ENCODE results near the gene ADARB2. TPM values are rescaled to one million over a fixed set of nuclear protein-coding genes. Genes with fewer than 3 reads are reported as not detected.

ADARB2 gene
- total and polyA plus RNA-seq, 10 of the 15 experiments (the other 5 are each of a cell fraction or from before 2014, with no cell fraction given): 0.02 to 4.1 (median 0.76) TPM

- no peak for TF ChIP-seq MLLT1 (IDR thresholded peaks at IDR 0.05)
- TF ChIP-seq NBN (IDR thresholded peaks at IDR 0.05): no peak
These were observed 187.6 kb downstream of the ADARB2 start (continued) for GRCh38 chr10:1549591-1550290.

GRCh38 chr10:1548596-1548995, 188.7 kb downstream of the ADARB2 start:
- no peaks in the 10 kb centered on the region for H3K27me3 ChIP-seq (replicated peaks in 1 of 2; ENCODE audit: control insufficient read depth in 2 of 2, insufficient read depth in 2 of 2, low read length in 1 of 2)
- FAIRE-seq (no peak), ATAC-seq (peak; percentile 75), DNase-seq (ENCODE audit: low read depth, low spot score) (peak; percentile 20)
- H4K20me1 ChIP-seq (ENCODE audit: control insufficient read depth, insufficient read depth): no peaks in the 10 kb centered on the region
- ChIA-PET CTCF (no interaction called here), POLR2A (no interaction called here), SMC1A (ENCODE audit: uncharacterized antibody, unreplicated experiment) (no interaction called here), RAD21 (ENCODE audit: unreplicated experiment) (no interaction called here)
- no peak overlapping the region for H3K9ac ChIP-seq (ENCODE audit: control insufficient read depth, insufficient read depth, low read length)
- H3K36me3 ChIP-seq (ENCODE audit: control insufficient read depth in 2 of 2, insufficient read depth in 2 of 2, low read length in 1 of 2): no peaks in the 10 kb centered on the region
- no TSS peak for BruUV-seq (replicated peaks)
- H3K4me2 ChIP-seq (ENCODE audit: control insufficient read depth, insufficient read depth): peak overlapping the region; percentile 7; the same call in 1 of the 2 replicates
- intact Hi-C loops (cut with micrococcal nuclease; ENCODE audit: unreplicated experiment) (no loop called here), in situ Hi-C loops (cut with MboI) (no loop called here)
- H3K79me2 ChIP-seq (ENCODE audit: control insufficient read depth, insufficient read depth, low read length): no peaks in the 10 kb centered on the region
- no peaks in the 10 kb centered on the region; the same call in 2 of the 3 replicates for H3K9me3 ChIP-seq (replicated peaks; ENCODE audit: control insufficient read depth, insufficient read depth, low read length)
- H3K4me1 ChIP-seq (ENCODE audit: control insufficient read depth, insufficient read depth, low read length): peaks cover 7% of the 10 kb centered on the region
- H3K27ac ChIP-seq (ENCODE audit: control insufficient read depth, insufficient read depth): no peak overlapping the region
- TF ChIP-seq BHLHE40 (IDR thresholded peaks at IDR 0.05; ENCODE audit: borderline replicate concordance in 1 of 2, low read depth in 2 of 2, low read length in 1 of 2): peak in 1 of 2 experiments; percentile 54; a peak in 2 of 4 replicates
- TF ChIP-seq USF1 (IDR thresholded peaks at IDR 0.05; ENCODE audit: borderline replicate concordance, extremely low read length, insufficient read depth, low read depth, low read length): peak; percentile 61
- no peak for TF ChIP-seq HSF1 (IDR thresholded peaks at IDR 0.05; ENCODE audit: low read depth, low read length)
- TF ChIP-seq ELK1 (IDR thresholded peaks at IDR 0.05; ENCODE audit: low read depth, low read length): no peak
- 0 out of 2 replicates have a peak, but pooled peaks have one; percentile 31 for TF ChIP-seq TCF12 (IDR thresholded peaks at IDR 0.05; ENCODE audit: low read depth, low read length)
- no peak for TF ChIP-seq MAX (IDR thresholded peaks at IDR 0.05; ENCODE audit: low read depth, low read length)
- TF ChIP-seq ZNF217 (IDR thresholded peaks at IDR 0.05): no peak
- TF ChIP-seq RAD51 (IDR thresholded peaks at IDR 0.05): peak; percentile 93
- peak; percentile 31; the same call in 1 of the 2 replicates for TF ChIP-seq SPI1 (IDR thresholded peaks at IDR 0.05; ENCODE audit: borderline replicate concordance, insufficient read depth, low read depth, low read length)
- no peak for TF ChIP-seq POLR2AphosphoS2 (IDR thresholded peaks at IDR 0.05; ENCODE audit: low read depth, low read length)
- no peak for TF ChIP-seq EZH2 (IDR thresholded peaks at IDR 0.05; ENCODE audit: borderline replicate concordance, control insufficient read depth, low read depth, low read length)
- TF ChIP-seq EED (IDR thresholded peaks at IDR 0.05; ENCODE audit: low read depth): peak; percentile 49; the same call in 1 of the 2 replicates
- no peak for TF ChIP-seq RCOR1 (conservative IDR thresholded peaks at IDR 0.05; ENCODE audit: low read depth, low read length)
- TF ChIP-seq TARDBP (IDR thresholded peaks at IDR 0.05; ENCODE audit: borderline replicate concordance): no peak
- 35% methylated on average over 7 of the region's 7 CpGs for WGBS (ENCODE audit: insufficient coverage, insufficient replicate concordance, low lambda C conversion rate, missing lambda C conversion rate)
- H3K4me3 ChIP-seq: no peak overlapping the region
- no peak overlapping the region; the same call in 1 of the 2 replicates for H2AFZ ChIP-seq (ENCODE audit: control insufficient read depth, low read depth, low read length)

Measured in GM12878 (cell line).